GM21528 (cell line): ENCODE data around the gene GAPDHS.

Source experiments
- ATAC-seq: cut with Tn5 transposase; IDR thresholded peaks from one replicate; pipeline ENCODE4 v1.9.1; 2021; ENCODE audit warnings: mild to moderate bottlenecking, moderate library complexity; ENCODE audit not compliant: unreplicated experiment, low FRiP score

GAPDHS gene

GRCh38 chr19:35555301-35556005, 22.2 kb downstream of the GAPDHS start:
- ATAC-seq: no peak

GRCh38 chr19:35556025-35556590, 22.9 kb downstream of the GAPDHS start:
- ATAC-seq: no peak

- no peak for ATAC-seq
Observed at GRCh38 chr19:35556846-35557538, 23.7 kb downstream of the GAPDHS start.

GRCh38 chr19:35557539-35558399, 24.5 kb downstream of the GAPDHS start:
- ATAC-seq: no peak

- no peak for ATAC-seq
Observed at GRCh38 chr19:35558400-35559280, 25.4 kb downstream of the GAPDHS start.

- ATAC-seq: no peak
Observed at GRCh38 chr19:35559281-35559659, 26.0 kb downstream of the GAPDHS start.

GRCh38 chr19:35559781-35560180, 26.5 kb downstream of the GAPDHS start:
- no peak for ATAC-seq

- ATAC-seq: no peak
Observed at GRCh38 chr19:35560271-35560670, 27.0 kb downstream of the GAPDHS start.

- no peak for ATAC-seq
Observed at GRCh38 chr19:35560677-35561076, 27.4 kb downstream of the GAPDHS start.

GRCh38 chr19:35561436-35561835, 28.2 kb downstream of the GAPDHS start:
- ATAC-seq: no peak

- ATAC-seq: no peak
Observed at GRCh38 chr19:35562336-35562735, 29.1 kb downstream of the GAPDHS start.

- no peak for ATAC-seq
Observed at GRCh38 chr19:35562776-35563175, 29.5 kb downstream of the GAPDHS start.

- ATAC-seq: no peak
Observed at GRCh38 chr19:35563207-35563829, 30.1 kb downstream of the GAPDHS start, which contains the start of gene ATP4A. Gene ATP4A, minus strand, starts transcription at chr19:35563658. Its CDS starts 29 bp downstream, at chr19:35563629.

GRCh38 chr19:35565016-35565856, 32.0 kb downstream of the GAPDHS start:
- no peak for ATAC-seq

GRCh38 chr19:35566738-35567137, 33.5 kb downstream of the GAPDHS start:
- no peak for ATAC-seq

- no peak for ATAC-seq
Observed at GRCh38 chr19:35569281-35569781, 36.1 kb downstream of the GAPDHS start.

GRCh38 chr19:35571406-35571965, 38.2 kb downstream of the GAPDHS start:
- no peak for ATAC-seq

- ATAC-seq: no peak
Observed at GRCh38 chr19:35577918-35578317, 44.7 kb downstream of the GAPDHS start.
